SK-N-SH treated with all-trans-retinoic acid at 6 μM for 48 hours (cell line): Measurements from ENCODE around the gene TFEB.

ENCODE experiments used
- ARNTL ChIP-seq: fragments of 450-650 bp; formaldehyde crosslinking; IDR thresholded peaks from 2 replicates; pipeline ENCODE4 v1.5.0; 2020; ENCODE audit warnings: low read depth, mild to moderate bottlenecking, moderate library complexity, borderline replicate concordance
- ISL1 ChIP-seq: fragments of 250-450 bp; sonication (Bioruptor Pico); IDR thresholded peaks from 2 replicates; pipeline ENCODE4 v2.1.2; 2022; ENCODE audit warnings: mild to moderate bottlenecking, moderate library complexity
- PATZ1 ChIP-seq: fragments of 250-450 bp; sonication (Bioruptor Pico); IDR thresholded peaks from 2 replicates; pipeline ENCODE4 v1.8.0; 2020; ENCODE audit warnings: mild to moderate bottlenecking, moderate library complexity, borderline replicate concordance
- POU6F1 ChIP-seq: fragments of 250-450 bp; sonication (Bioruptor Pico); IDR thresholded peaks from 2 replicates; pipeline ENCODE4 v1.8.0; 2021; ENCODE audit warnings: low read depth, mild to moderate bottlenecking, moderate library complexity, borderline replicate concordance

- no peak for TF ChIP-seq PATZ1 (CRISPR knock-in tag)
- no peak for TF ChIP-seq POU6F1
- no peak for TF ChIP-seq ARNTL (CRISPR knock-in tag)
- no peak for TF ChIP-seq ISL1 (CRISPR knock-in tag)
These were observed 10.6 kb downstream of the TFEB start for GRCh38 chr6:41724586-41725501.
